ENCODE data around the gene KANSL1.

The KANSL1 gene

GRCh38 chr17:45992175-45992574, 201.1 kb downstream of the KANSL1 start:
- Histone ChIP-seq H3K9me3 (ENCODE audit: insufficient read depth, low read length) (no peaks in the 10 kb centered on the region), H3K36me3 (ENCODE audit: low read length) (no peaks in the 10 kb centered on the region), H3K27me3 (ENCODE audit: low read length) (no peaks in the 10 kb centered on the region), H4K20me1 (ENCODE audit: low read depth, low read length) (no peaks in the 10 kb centered on the region), H3K4me3 (ENCODE audit: insufficient read depth, low read length, poor library complexity, severe bottlenecking) (no peak overlapping the region), H3K79me2 (ENCODE audit: insufficient read depth, low read length) (no peaks in the 10 kb centered on the region), H2AFZ (ENCODE audit: low read depth, low read length, severe bottlenecking) (no peak overlapping the region), H3K4me2 (ENCODE audit: low read depth, low read length, poor library complexity, severe bottlenecking) (no peak overlapping the region), H3K9me2 (replicated peaks; ENCODE audit: insufficient read depth, low read length) (no peaks in the 10 kb centered on the region), H3K27ac (ENCODE audit: low read depth, low read length) (no peak overlapping the region), H3K9ac (ENCODE audit: low read length) (no peak overlapping the region), H3F3A (ENCODE audit: insufficient read depth) (no peaks in the 10 kb centered on the region)
- TF ChIP-seq EZH2phosphoT487 (conservative IDR thresholded peaks at IDR 0.05; ENCODE audit: low read length) = no peak
- TF ChIP-seq, protein P1, sequence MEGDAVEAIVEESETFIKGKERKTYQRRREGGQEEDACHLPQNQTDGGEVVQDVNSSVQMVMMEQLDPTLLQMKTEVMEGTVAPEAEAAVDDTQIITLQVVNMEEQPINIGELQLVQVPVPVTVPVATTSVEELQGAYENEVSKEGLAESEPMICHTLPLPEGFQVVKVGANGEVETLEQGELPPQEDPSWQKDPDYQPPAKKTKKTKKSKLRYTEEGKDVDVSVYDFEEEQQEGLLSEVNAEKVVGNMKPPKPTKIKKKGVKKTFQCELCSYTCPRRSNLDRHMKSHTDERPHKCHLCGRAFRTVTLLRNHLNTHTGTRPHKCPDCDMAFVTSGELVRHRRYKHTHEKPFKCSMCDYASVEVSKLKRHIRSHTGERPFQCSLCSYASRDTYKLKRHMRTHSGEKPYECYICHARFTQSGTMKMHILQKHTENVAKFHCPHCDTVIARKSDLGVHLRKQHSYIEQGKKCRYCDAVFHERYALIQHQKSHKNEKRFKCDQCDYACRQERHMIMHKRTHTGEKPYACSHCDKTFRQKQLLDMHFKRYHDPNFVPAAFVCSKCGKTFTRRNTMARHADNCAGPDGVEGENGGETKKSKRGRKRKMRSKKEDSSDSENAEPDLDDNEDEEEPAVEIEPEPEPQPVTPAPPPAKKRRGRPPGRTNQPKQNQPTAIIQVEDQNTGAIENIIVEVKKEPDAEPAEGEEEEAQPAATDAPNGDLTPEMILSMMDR (IDR thresholded peaks at IDR 0.05; ENCODE audit: insufficient read depth, low read length, poor library complexity, severe bottlenecking) = no peak

- Histone ChIP-seq H3K27ac (ENCODE audit: low read depth, low read length) (no peak overlapping the region), H3F3A (ENCODE audit: insufficient read depth) (no peaks in the 10 kb centered on the region), H3K9me2 (replicated peaks; ENCODE audit: insufficient read depth, low read length) (no peaks in the 10 kb centered on the region), H3K27me3 (ENCODE audit: low read length) (no peaks in the 10 kb centered on the region), H2AFZ (ENCODE audit: low read depth, low read length, severe bottlenecking) (no peak overlapping the region), H3K9ac (ENCODE audit: low read length) (no peak overlapping the region), H3K4me3 (ENCODE audit: insufficient read depth, low read length, poor library complexity, severe bottlenecking) (no peak overlapping the region), H3K36me3 (ENCODE audit: low read length) (no peaks in the 10 kb centered on the region), H3K4me2 (ENCODE audit: low read depth, low read length, poor library complexity, severe bottlenecking) (no peak overlapping the region), H4K20me1 (ENCODE audit: low read depth, low read length) (no peaks in the 10 kb centered on the region), H3K9me3 (ENCODE audit: insufficient read depth, low read length) (no peaks in the 10 kb centered on the region), H3K79me2 (ENCODE audit: insufficient read depth, low read length) (no peaks in the 10 kb centered on the region)
- TF ChIP-seq EZH2phosphoT487 (conservative IDR thresholded peaks at IDR 0.05; ENCODE audit: low read length) = no peak
- TF ChIP-seq, protein P1 (IDR thresholded peaks at IDR 0.05; ENCODE audit: insufficient read depth, low read length, poor library complexity, severe bottlenecking) = no peak
These were observed 201.9 kb downstream of the KANSL1 start for GRCh38 chr17:45991341-45991740.

DNA sequence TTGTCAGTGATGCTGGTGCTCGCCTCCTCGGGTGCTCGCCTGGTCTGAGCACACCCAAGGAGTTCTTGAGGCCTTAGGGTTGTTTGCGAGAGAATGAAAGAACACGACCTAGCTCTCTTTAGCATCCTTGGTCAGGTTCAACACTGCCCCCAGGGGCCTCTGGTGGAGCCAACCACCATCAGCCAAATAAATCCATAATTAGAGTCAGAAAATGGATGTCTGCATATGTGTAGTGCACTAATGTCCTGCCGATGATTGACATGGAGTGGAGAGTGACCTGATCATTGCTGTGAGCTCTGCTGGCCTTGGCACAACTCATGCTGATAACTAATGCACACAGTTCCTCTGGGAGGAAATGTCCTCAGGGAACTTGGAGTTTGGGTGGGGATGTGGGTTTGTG, 202.3 kb downstream of the KANSL1 start:
- Histone ChIP-seq H3K9me2 (replicated peaks; ENCODE audit: insufficient read depth, low read length) (no peaks in the 10 kb centered on the region), H4K20me1 (ENCODE audit: low read depth, low read length) (no peaks in the 10 kb centered on the region), H2AFZ (ENCODE audit: low read depth, low read length, severe bottlenecking) (no peak overlapping the region), H3K4me3 (ENCODE audit: insufficient read depth, low read length, poor library complexity, severe bottlenecking) (no peak overlapping the region), H3F3A (ENCODE audit: insufficient read depth) (no peaks in the 10 kb centered on the region), H3K79me2 (ENCODE audit: insufficient read depth, low read length) (no peaks in the 10 kb centered on the region), H3K36me3 (ENCODE audit: low read length) (no peaks in the 10 kb centered on the region), H3K9me3 (ENCODE audit: insufficient read depth, low read length) (no peaks in the 10 kb centered on the region), H3K27me3 (ENCODE audit: low read length) (no peaks in the 10 kb centered on the region), H3K4me2 (ENCODE audit: low read depth, low read length, poor library complexity, severe bottlenecking) (no peak overlapping the region), H3K9ac (ENCODE audit: low read length) (no peak overlapping the region), H3K27ac (ENCODE audit: low read depth, low read length) (no peak overlapping the region)
- TF ChIP-seq, protein P1 (IDR thresholded peaks at IDR 0.05; ENCODE audit: insufficient read depth, low read length, poor library complexity, severe bottlenecking) = no peak
- no peak for TF ChIP-seq EZH2phosphoT487 (conservative IDR thresholded peaks at IDR 0.05; ENCODE audit: low read length)

Measured in SU-DHL-6 (cell line).